Adrenal gland (tissue), 12 donors: ENCODE results near the gene ZDHHC4. TPM values are rescaled to one million over a fixed set of nuclear protein-coding genes. Genes with fewer than 3 reads are reported as not detected.
"Not testable (repeated sequence)": the region's sequence is repeated elsewhere in the genome, so short reads cannot be mapped to it uniquely, and the experiment has no call there.

Experiments used
- DNase-seq, 7 donors: peaks; one replicate each; pipeline ENCODE4 v3.0.0-alpha.2; 2019 to 2020
- H3K27ac ChIP-seq, 5 donors: fragments of 200-600 bp; sonication (generic) in 4 of 5; 1 replicate in 3 of 5; 2 replicates in 2 of 5; pipeline versions ENCODE4 v1.5.1 to v1.8.0; 2016 to 2020; ENCODE audit warnings: mild to moderate bottlenecking in 1 of 5
- H3K27me3 ChIP-seq: fragments of 200-600 bp; 2 replicates; pipeline ENCODE4 v1.8.0; 2021
- H3K36me3 ChIP-seq, 2 donors: fragments of 200-600 bp; replicated peaks in 1 of 2; 1 replicate in 1 of 2; 2 replicates in 1 of 2; pipeline versions ENCODE4 v1.5.1 to v1.8.0; 2018 to 2022
- H3K4me1 ChIP-seq, 2 donors: fragments of 200-600 bp; replicated peaks in 1 of 2; 1 replicate in 1 of 2; 2 replicates in 1 of 2; pipeline versions ENCODE4 v1.5.1 to v1.8.0; 2018 to 2021
- H3K4me3 ChIP-seq, 4 donors: fragments of 200-600 bp; sonication (generic) in 3 of 4; one replicate each; pipeline ENCODE4 v1.5.1; 2016 to 2018
- H3K9me3 ChIP-seq, 3 donors: fragments of 200-600 bp; sonication (generic) in 1 of 3; replicated peaks in 1 of 3; 1 replicate in 2 of 3; 2 replicates in 1 of 3; pipeline versions ENCODE4 v1.5.1 to v1.8.0; 2016 to 2021
- CTCF ChIP-seq, 6 experiments: fragments of 450-650 bp in 4 of 6; fragments of 200-600 bp in 2 of 6; sonication (generic) in 1 of 6; IDR thresholded peaks; 1 replicate in 5 of 6; 2 replicates in 1 of 6; pipeline versions ENCODE4 v1.5.1 to v1.8.0; 2016 to 2021; ENCODE audit warnings: antibody characterized with exemption in 6 of 6, mild to moderate bottlenecking in 2 of 6, moderate library complexity in 1 of 6
- POLR2A ChIP-seq, 2 donors: fragments of 450-650 bp; IDR thresholded peaks; one replicate each; pipeline ENCODE4 v1.6.1; 2017; ENCODE audit warnings: antibody characterized with exemption in 2 of 2, mild to moderate bottlenecking in 2 of 2, moderate library complexity in 1 of 2
- WGBS, 4 donors: extraction: QIAGEN DNeasy Blood & Tissue Kit in 2 of 4; methylation state at CpG; one replicate each; pipeline versions ENCODE4 v1.1.5 to v1.1.7; 2013 to 2017; 5-methylcytosine and 5-hydroxymethylcytosine counted together
- intact Hi-C, 2 donors: fragments of 100-400 bp; cut with DNase I; formaldehyde crosslinking; loops; one replicate each; pipeline versions ENCODE4 v1.14.1 to v1.15.0; 2022 to 2023
- polyA plus RNA-seq, 3 donors: library from polyadenylated mRNA; stranded (reverse); fragments of 200-250 nt in 2 of 3; fragments of 350-450 nt in 1 of 3; fragmentation: Illumina TruSeq in 1 of 3; extraction: RNeasy Lipid Tissue Mini Kit (QIAGEN cat#74804) in 1 of 3; gene quantifications; one replicate each; pipeline ENCODE4 v1.2.3, GENCODE V29; 2013 to 2014
- total RNA-seq, 9 donors: library from RNA; depleted of rRNA in 4 of 9; stranded (reverse); fragments of >200 nt in 4 of 9; fragments of 120-200 nt in 1 of 9; fragmentation: NEBNext Ultra II Directional in 1 of 9; extraction: Animal tissue kit (Norgen Biotek cat#: 25700) in 1 of 9; gene quantifications; one replicate each; pipeline versions ENCODE4 v1.1.0 to v1.2.4, GENCODE V29; 2013 to 2023
- donor health status: healthy with polysubstance abuse.
- donor health status: Bipolar disorder and iron deficiency.
- donor health status: DM: yes; HTN: yes; CAD: no.
- donor health status: DM: no; HTN: no; CAD: no.
- donor health status: DM: no; HTN: no; CAD: no.
- donor health status: DM: yes; HTN: yes; CAD: no.

Gene ZDHHC4
- total and polyA plus RNA-seq, 12 donors = 38.5 to 115 (median 70.4) TPM

- TF ChIP-seq CTCF (IDR thresholded peaks at IDR 0.05) (peak in 1 of 6 experiments; percentile 18), POLR2A (IDR thresholded peaks at IDR 0.05) (no peak)
- no peaks in the 10 kb centered on the region for H3K9me3 ChIP-seq
- 87 to 98% (median 93%) methylated on average over 4 of the region's 4 CpGs for WGBS, 4 donors
- H3K36me3 ChIP-seq = peaks cover 0 to 37% of the 10 kb centered on the region in 2 donors
- intact Hi-C loops = no loop called here
- no peak overlapping the region for H3K27ac ChIP-seq
- no peaks in the 10 kb centered on the region for H3K27me3 ChIP-seq
- no peak overlapping the region for H3K4me3 ChIP-seq
- peaks cover 3 to 8% of the 10 kb centered on the region in 2 donors for H3K4me1 ChIP-seq
- no peak for DNase-seq
These were observed 2.2 kb downstream of the ZDHHC4 start for GRCh38 chr7:6579446-6579845.

DNA sequence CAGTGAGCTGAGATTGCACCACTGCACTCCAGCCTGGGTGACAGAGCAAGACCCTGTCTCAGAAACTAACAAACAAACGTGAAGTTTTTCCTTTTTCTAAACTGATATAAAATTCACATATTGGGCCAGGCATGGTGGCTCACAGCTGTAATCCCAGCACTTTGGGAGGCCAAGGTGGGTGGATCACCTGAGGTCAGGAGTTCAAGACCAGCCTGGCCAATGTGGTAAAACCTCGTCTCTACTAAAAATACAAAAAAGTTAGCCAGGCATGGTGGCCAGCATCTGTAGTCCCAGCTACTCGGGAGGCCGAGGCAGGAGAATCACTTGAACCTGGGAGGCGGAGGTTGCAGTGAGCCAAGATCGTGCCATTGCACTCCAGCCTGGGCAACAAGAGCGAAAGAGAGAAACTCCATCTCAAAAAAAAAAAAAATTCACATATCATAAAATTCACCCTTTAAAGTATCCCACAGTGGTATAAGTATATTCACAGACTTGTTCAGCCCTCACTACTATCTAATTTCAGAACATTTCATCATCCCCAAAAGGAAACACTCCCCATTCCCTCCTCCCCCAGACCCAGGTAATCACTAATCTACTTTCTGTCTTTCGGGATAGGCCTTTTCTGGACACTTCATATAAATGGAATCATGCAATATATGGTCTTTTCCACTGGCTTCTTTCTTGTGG lies 8.6 kb downstream of the ZDHHC4 start:
- H3K4me1 ChIP-seq, H3K4me3 ChIP-seq, H3K27ac ChIP-seq, H3K9me3 ChIP-seq, intact Hi-C loops, H3K27me3 ChIP-seq, DNase-seq: not testable (repeated sequence)
- peaks cover 0 to 59% of the 10 kb centered on the region in 2 donors for H3K36me3 ChIP-seq
- WGBS, 4 donors = 91 to 96% (median 91%) methylated on average over 8 of the region's 8 CpGs

- TF ChIP-seq POLR2A (IDR thresholded peaks at IDR 0.05) (no peak), CTCF (IDR thresholded peaks at IDR 0.05) (no peak)
- Histone ChIP-seq H3K9me3 (no peaks in the 10 kb centered on the region), H3K27me3 (no peaks in the 10 kb centered on the region), H3K36me3 (peaks cover 0 to 55% of the 10 kb centered on the region in 2 donors), H3K4me3 (no peak overlapping the region), H3K4me1 (peaks cover 0 to 15% of the 10 kb centered on the region in 2 donors), H3K27ac (no peak overlapping the region)
- DNase-seq = no peak
- 85 to 94% (median 90%) methylated on average over 9 of the region's 9 CpGs for WGBS, 4 donors
- intact Hi-C loops = no loop called here
These were observed 11.3 kb downstream of the ZDHHC4 start for GRCh38 chr7:6588566-6588965.

- H3K4me1 ChIP-seq = peaks cover 0 to 15% of the 10 kb centered on the region in 2 donors
- no peak for TF ChIP-seq POLR2A (IDR thresholded peaks at IDR 0.05)
- no peak for TF ChIP-seq CTCF (IDR thresholded peaks at IDR 0.05)
- intact Hi-C loops = no loop called here
- peaks cover 0 to 56% of the 10 kb centered on the region in 2 donors for H3K36me3 ChIP-seq
- no peaks in the 10 kb centered on the region for H3K9me3 ChIP-seq
- peak overlapping the region in 2 of 5 donors; percentile 81 to 97 for H3K27ac ChIP-seq
- H3K4me3 ChIP-seq = peak overlapping the region in 1 of 4 donors; percentile 100
- WGBS, 4 donors = 42 to 97% (median 60%) methylated on average over 6 to 22 of the region's 22 CpGs
- H3K27me3 ChIP-seq = no peaks in the 10 kb centered on the region
- no peak for DNase-seq
These were observed 12.0 kb downstream of the ZDHHC4 start for GRCh38 chr7:6589151-6589828.
